Measurements from ENCODE around the gene KIAA1755. TPM values are rescaled to one million over a fixed set of nuclear protein-coding genes. Genes with fewer than 3 reads are reported as not detected.

Gene KIAA1755
- total and polyA plus RNA-seq, 9 of the 15 experiments (the other 6 are each of a cell fraction or from before 2014, with no cell fraction given): not detected

DNA sequence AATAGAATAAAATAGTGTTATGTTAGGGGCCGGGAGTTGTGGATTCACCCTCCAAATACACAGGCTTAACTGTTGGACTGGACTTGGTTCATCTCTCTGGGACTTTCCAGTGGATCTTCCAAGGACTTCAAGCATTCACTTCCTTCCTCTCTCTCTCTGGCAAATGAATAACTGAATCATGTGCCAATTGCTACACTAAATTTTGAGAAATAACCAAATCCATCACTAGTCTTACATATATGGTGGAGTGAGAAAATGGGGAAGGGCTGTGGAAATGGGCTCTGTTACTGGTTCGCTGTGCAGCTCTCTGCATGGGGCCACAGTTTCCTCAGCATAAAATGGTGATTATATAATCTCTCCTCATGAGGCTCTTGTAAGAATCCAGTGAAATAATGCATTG is 6.8 kb upstream of the KIAA1755 start:
- no peak for DNase-seq (ENCODE audit: extremely low read depth in 1 of 4, low spot score in 3 of 4)
- Histone ChIP-seq H3K4me1 (replicated peaks in 1 of 2; ENCODE audit: control insufficient read depth in 2 of 2, insufficient read depth in 2 of 2, low read length in 2 of 2) (no peaks in the 10 kb centered on the region), H3K4me2 (ENCODE audit: insufficient read depth, low read length) (no peak overlapping the region), H3K4me3 (no peak overlapping the region), H3K9ac (ENCODE audit: insufficient read depth in 1 of 2, low read depth in 2 of 2, low read length in 2 of 2) (no peak overlapping the region), H3K36me3 (ENCODE audit: control insufficient read depth, insufficient read depth, low read length) (no peaks in the 10 kb centered on the region), H4K20me1 (replicated peaks; ENCODE audit: control insufficient read depth, insufficient read depth, low read length) (no peaks in the 10 kb centered on the region), H3K9me1 (ENCODE audit: control insufficient read depth, insufficient read depth, low read length) (no peaks in the 10 kb centered on the region), H3K27me3 (ENCODE audit: control insufficient read depth in 2 of 2, insufficient read depth in 2 of 2, low read length in 2 of 2) (peaks cover 4 to 20% of the 10 kb centered on the region in 2 experiments; a peak in 3 of 5 replicates), H3K9me3 (replicated peaks; ENCODE audit: control insufficient read depth, insufficient read depth, low read depth, low read length) (no peaks in the 10 kb centered on the region), H3K79me2 (ENCODE audit: control insufficient read depth, insufficient read depth, low read length) (no peaks in the 10 kb centered on the region), H3K27ac (ENCODE audit: extremely low read depth, low read depth, low read length) (no peak overlapping the region), H2AFZ (ENCODE audit: low read depth, low read length) (no peak overlapping the region)
- no peak for FAIRE-seq
- ChIA-PET POLR2A (no interaction called here), CTCF (ENCODE audit: low intra/inter-chr PET ratio) (no interaction called here)
- intact Hi-C loops (cut with micrococcal nuclease): no loop called here
- no TSS peak for BruUV-seq (replicated peaks)
- TF ChIP-seq MAZ (CRISPR knock-in tag; conservative IDR thresholded peaks at IDR 0.05 in 1 of 2, IDR thresholded peaks at IDR 0.05 in 1 of 2): no peak
- TF ChIP-seq FUS (optimal IDR thresholded peaks at IDR 0.05; ENCODE audit: low read depth, low read length): no peak
- TF ChIP-seq NFE2L1 (tag; IDR thresholded peaks at IDR 0.05; ENCODE audit: borderline replicate concordance, low read depth): no peak
- TF ChIP-seq BRCA1 (IDR thresholded peaks at IDR 0.05): no peak
- TF ChIP-seq BRCA1 (CRISPR knock-in tag; IDR thresholded peaks at IDR 0.05): no peak
- TF ChIP-seq KAT2B (IDR thresholded peaks at IDR 0.05; ENCODE audit: low read depth, low read length): no peak
- TF ChIP-seq ZNF785 (CRISPR knock-in tag; IDR thresholded peaks at IDR 0.05): no peak
- no peak for TF ChIP-seq FOXM1 (IDR thresholded peaks at IDR 0.05; ENCODE audit: low read depth)
- no peak for TF ChIP-seq FOXM1 (CRISPR knock-in tag; IDR thresholded peaks at IDR 0.05; ENCODE audit: low read depth)
- no peak for TF ChIP-seq NFE2 (IDR thresholded peaks at IDR 0.05; ENCODE audit: low read depth)
- TF ChIP-seq FIP1L1 (IDR thresholded peaks at IDR 0.05; ENCODE audit: low read depth, low read length, poor library complexity, severe bottlenecking): no peak
- TF ChIP-seq SOX6 (IDR thresholded peaks at IDR 0.05): no peak
- no peak for TF ChIP-seq CCAR2 (IDR thresholded peaks at IDR 0.05; ENCODE audit: low read depth, low read length)
- TF ChIP-seq PML (IDR thresholded peaks at IDR 0.05; ENCODE audit: low read length): no peak
- no peak for TF ChIP-seq SREBF2 (CRISPR knock-in tag; IDR thresholded peaks at IDR 0.05)
- TF ChIP-seq DACH1 (IDR thresholded peaks at IDR 0.05; ENCODE audit: partially characterized antibody): no peak
- in situ Hi-C loops (cut with MboI): no loop called here
- WGBS (ENCODE audit: insufficient coverage, low coverage, missing lambda C conversion rate): 4% methylated on average over 2 of the region's 2 CpGs
- no peak for ATAC-seq

Data from K562 (cell line).